NCI-H1092 treated with DMSO at 0.1 percent for 48 hours (cell line): ENCODE measurements around the gene BABAM2.
"Not testable (repeated sequence)": the region's sequence is repeated elsewhere in the genome, so short reads cannot be mapped to it uniquely, and the experiment has no call there.

ENCODE experiments used
- DNase-seq: peaks from one replicate; lab custom pipeline; 2025; lab: John Stamatoyannopoulos, UW

The BABAM2 gene

DNA sequence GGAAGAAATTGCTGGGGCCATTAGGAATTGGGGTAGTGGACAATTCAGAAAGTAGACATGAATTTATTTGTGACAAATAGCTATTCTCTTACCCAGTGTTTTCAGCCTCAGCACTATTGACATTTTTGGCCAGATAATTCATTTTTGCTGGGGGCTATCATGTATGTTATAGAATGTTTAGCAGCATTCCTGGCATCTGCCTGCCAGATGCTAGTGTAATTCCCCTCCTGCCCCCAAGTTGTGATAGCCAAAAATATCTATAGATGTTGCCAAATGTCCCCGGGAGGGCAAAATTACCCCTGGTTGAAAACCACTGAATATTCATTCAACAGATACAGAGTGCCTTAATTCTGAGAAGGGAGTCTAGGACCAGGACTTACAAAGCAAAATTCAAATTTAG lies 183.6 kb downstream of the BABAM2 start:
- DNase-seq, result no peak

DNA sequence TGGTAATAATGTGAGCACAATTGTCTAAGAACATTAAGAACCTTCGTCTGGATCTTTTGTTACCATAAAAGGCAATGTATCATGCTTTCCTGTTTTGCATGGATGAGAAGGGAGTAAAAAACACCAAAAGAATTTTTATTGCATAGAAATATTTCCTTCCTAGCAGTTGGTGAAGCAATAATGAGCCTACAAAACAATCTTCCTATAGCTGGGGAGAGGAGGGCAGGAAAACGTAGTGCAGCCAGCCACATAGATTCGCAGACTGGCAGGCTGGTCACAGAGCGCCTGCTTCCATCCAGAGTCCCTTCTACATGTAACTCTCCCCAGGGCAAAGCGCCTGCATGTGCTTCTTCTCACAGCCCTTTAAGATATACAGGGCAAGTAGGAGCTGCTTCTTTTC lies 190.4 kb downstream of the BABAM2 start:
- no peak for DNase-seq

- no peak for DNase-seq
Measured at GRCh38 chr2:28082131-28082530, 191.6 kb downstream of the BABAM2 start.

- no peak for DNase-seq
Measured at GRCh38 chr2:28083476-28083875, 192.9 kb downstream of the BABAM2 start.

- no peak for DNase-seq
Measured at GRCh38 chr2:28084564-28084963, 194.0 kb downstream of the BABAM2 start.

DNA sequence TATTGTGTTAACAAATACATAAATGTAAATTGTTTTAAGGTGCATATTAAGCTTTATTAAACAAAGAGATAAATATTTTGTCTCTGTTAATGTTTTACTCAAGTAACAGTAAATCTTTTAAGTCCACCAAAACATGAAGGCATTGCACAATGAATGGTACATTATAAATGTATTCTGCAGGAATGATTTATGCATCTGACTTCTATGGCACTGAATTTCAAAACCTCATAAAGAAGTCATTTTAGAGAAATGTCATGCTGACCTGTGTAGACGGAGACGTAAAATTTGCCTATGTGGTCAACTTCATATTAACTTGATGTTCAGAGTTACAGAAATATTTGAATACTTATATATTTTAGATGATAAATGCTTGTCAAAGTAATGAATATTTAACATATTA lies 194.7 kb downstream of the BABAM2 start:
- no peak for DNase-seq

- no peak for DNase-seq
Measured at GRCh38 chr2:28086611-28087010, 196.1 kb downstream of the BABAM2 start.

GRCh38 chr2:28088970-28089369 lies 198.4 kb downstream of the BABAM2 start:
- no peak for DNase-seq

- DNase-seq, result no peak
Measured at GRCh38 chr2:28089486-28089885, 199.0 kb downstream of the BABAM2 start.

- DNase-seq, result no peak
Measured at GRCh38 chr2:28093308-28093707, 202.8 kb downstream of the BABAM2 start.

DNA sequence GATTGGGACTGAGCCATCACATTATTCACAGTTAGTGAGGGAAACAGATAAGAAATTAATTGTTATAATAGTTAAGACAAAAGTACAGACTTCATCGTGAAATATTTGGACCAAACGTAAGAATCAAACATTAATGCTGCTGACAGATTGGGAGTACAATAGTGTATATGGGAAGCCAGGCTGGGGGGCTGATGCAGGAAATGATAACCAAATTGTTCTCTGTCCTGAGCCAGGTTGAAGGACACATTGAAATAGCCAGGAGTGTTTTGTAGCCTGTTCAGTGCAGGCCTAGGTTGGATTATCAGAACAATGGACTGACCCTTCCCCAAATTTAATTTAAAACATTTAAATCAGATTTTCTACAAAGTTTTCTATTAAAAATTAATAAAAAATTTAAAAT lies 203.2 kb downstream of the BABAM2 start:
- DNase-seq, result no peak

DNA sequence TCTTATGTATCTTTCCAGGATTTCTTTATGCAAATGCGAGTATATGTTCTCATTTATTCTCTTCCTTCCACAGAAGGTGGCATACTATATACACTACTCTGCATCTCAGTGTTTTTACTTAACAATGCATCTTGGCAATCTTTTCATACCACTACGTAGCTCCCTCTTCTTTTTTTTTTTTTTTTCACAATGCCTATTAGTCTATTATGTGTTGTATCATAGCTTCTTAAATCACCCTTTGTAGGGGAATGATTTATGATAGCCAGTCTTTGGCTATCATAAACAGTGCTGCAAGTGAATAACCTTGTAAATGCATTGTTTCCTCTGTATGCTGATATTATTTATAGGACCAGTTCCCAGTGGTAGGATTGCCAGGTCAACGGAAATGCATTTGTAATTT lies 204.2 kb downstream of the BABAM2 start:
- DNase-seq, result no peak

DNA sequence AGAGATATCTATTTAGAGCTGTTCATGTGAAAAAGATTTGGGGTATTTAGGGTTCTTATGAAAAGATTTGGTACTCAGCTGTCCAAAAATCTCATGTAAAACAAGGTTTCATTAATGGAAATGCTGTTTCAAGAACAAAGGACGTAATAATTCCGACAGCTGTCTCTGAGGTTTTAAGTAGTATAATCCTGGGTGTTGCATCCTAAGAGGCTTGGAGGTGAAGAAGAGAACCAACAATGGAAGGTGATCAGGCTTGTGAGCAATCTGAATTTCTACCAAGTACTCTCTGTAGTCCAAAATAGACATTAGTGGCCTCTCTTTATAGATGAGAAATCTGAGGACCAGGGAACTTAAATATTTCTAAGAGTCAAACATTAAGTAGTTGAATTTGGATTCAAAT lies 205.1 kb downstream of the BABAM2 start:
- DNase-seq, result no peak

GRCh38 chr2:28096421-28096820 lies 205.9 kb downstream of the BABAM2 start:
- DNase-seq, result no peak

DNA sequence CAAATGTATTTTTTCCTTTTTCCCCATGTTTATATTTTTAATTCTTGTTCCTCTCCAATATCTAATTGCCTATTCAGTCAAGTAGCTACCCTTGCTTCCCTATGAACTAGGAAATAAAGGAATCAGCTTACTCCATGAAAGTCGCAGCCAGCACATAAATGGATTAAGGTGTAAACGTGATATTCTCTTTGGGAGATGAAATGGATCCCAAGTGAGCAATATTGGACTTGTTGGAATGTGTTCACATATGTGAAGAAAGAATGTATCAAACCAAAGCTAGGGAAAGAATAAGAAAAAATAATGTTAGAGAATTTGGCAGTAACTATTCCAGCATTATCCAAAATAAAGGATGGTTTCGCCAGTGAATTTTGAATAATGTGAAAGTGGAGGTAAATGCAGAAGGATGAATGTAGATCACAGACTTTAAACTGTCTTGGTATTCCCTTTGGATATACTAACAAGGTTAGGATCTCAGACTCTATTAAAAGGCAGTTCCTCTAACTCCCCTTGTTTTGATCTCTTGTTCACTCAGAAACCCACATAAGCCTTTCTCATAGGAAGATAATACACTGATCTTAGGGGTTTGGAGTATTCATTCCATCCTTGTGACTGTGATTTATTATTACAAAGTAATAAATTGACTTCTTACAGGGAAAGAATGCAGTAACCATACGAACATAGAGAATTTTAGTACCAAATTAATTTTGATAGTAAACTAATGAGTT lies 208.1 kb downstream of the BABAM2 start:
- DNase-seq, result no peak

GRCh38 chr2:28101123-28101522 lies 210.6 kb downstream of the BABAM2 start:
- no peak for DNase-seq

DNA sequence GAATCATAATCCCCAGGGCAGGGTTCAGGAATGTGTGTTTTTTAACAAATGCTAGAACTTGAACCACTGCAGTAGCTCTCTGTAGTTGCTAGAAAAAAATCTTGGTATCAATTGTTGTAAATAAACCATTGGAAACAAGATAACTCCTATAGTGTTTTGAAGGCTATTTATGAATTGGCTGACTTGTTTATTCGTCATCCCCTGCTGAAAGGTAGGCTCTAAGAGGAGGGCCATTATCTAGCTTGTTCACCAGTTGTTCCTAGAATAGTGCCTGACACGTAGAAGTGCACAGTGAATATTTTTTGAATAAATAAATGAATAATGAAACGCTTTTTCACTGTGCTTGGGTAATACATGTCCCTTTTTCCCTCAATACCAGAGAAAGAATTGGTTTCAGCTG lies 211.4 kb downstream of the BABAM2 start:
- DNase-seq, result no peak

- no peak for DNase-seq
Measured at GRCh38 chr2:28102455-28102874, 211.9 kb downstream of the BABAM2 start.

DNA sequence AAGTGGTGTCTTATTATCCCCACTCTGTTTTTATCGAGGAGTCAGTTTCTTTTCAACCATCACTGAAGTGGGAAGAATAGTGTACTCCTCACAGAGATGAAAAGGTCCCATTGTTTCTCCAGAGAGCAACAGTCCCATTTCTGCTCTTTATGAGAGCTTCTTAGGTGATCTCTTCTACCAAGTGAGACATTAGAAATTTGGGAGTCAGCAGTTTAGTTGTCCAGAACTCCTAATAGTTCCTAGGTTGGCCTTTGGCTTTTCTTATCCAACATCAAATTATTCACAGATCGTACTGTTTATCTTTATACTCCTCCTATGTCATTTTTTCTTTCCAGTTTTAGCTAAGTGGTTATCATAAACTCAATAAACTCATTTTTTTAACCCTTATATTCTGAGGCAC lies 213.1 kb downstream of the BABAM2 start:
- DNase-seq, result no peak

GRCh38 chr2:28108143-28108542 lies 217.6 kb downstream of the BABAM2 start:
- no peak for DNase-seq

GRCh38 chr2:28113771-28114170 lies 223.2 kb downstream of the BABAM2 start:
- DNase-seq, result not testable (repeated sequence)

GRCh38 chr2:28117104-28117596 lies 226.6 kb downstream of the BABAM2 start:
- no peak for DNase-seq

GRCh38 chr2:28119631-28120030 lies 229.1 kb downstream of the BABAM2 start:
- no peak for DNase-seq

- no peak for DNase-seq
Measured at GRCh38 chr2:28128281-28128950, 237.9 kb downstream of the BABAM2 start.
